Fibroblast of the aortic adventitia (primary cell): Measurements from ENCODE around the gene NIT2. TPM values are rescaled to one million over a fixed set of nuclear protein-coding genes. Genes with fewer than 3 reads are reported as not detected.

Experiments used
- DNase-seq: peaks from one replicate; pipeline ENCODE4 v3.0.0-alpha.2; 2010; ENCODE audit warnings: low read depth
- H3K4me3 ChIP-seq: 2 replicates; pipeline ENCODE4 v1.5.1; 2011; ENCODE audit warnings: low read depth, mild to moderate bottlenecking, control low read depth, low read length, moderate library complexity
- CTCF ChIP-seq: IDR thresholded peaks from 2 replicates; pipeline ENCODE4 v1.5.1; 2011; ENCODE audit warnings: mild to moderate bottlenecking, low read length, control low read depth, inconsistent platforms; ENCODE audit not compliant: insufficient read depth
- total RNA-seq: library from RNA; depleted of rRNA; stranded (reverse); fragments of >200 nt; gene quantifications from 2 replicates; pipeline ENCODE4 v1.2.3, GENCODE V29; 2012; ENCODE audit warnings: low replicate concordance

NIT2 gene
- total RNA-seq, 1 donor, result 27.7 TPM

GRCh38 chr3:100401674-100402041 is 67.1 kb downstream of the NIT2 start:
- DNase-seq, result peak; percentile 53
- no peak for TF ChIP-seq CTCF
- H3K4me3 ChIP-seq, result peak overlapping the region; percentile 93

- H3K4me3 ChIP-seq, result peak overlapping the region; percentile 93
- DNase-seq, result peak; percentile 66
- TF ChIP-seq CTCF, result no peak
Observed at GRCh38 chr3:100402256-100402655, 67.7 kb downstream of the NIT2 start.

GRCh38 chr3:100402891-100403290 is 68.3 kb downstream of the NIT2 start:
- DNase-seq, result no peak
- peak overlapping the region; percentile 93 for H3K4me3 ChIP-seq
- TF ChIP-seq CTCF, result no peak

GRCh38 chr3:100403362-100404249 is 69.0 kb downstream of the NIT2 start:
- TF ChIP-seq CTCF, result no peak
- DNase-seq, result no peak
- peak overlapping the region; percentile 93 for H3K4me3 ChIP-seq

- DNase-seq, result no peak
- H3K4me3 ChIP-seq, result no peak overlapping the region
- TF ChIP-seq CTCF, result no peak
Observed at GRCh38 chr3:100404250-100404548, 69.6 kb downstream of the NIT2 start.

GRCh38 chr3:100407164-100407563 is 72.6 kb downstream of the NIT2 start:
- H3K4me3 ChIP-seq, result no peak overlapping the region
- TF ChIP-seq CTCF, result no peak
- DNase-seq, result no peak

- no peak for TF ChIP-seq CTCF
- DNase-seq, result no peak
- H3K4me3 ChIP-seq, result no peak overlapping the region
Observed at GRCh38 chr3:100407977-100408532, 73.5 kb downstream of the NIT2 start.
